HEK293T (cell line): ENCODE measurements around the gene TSKU.

ENCODE experiments used
- ARNT ChIP-seq: fragments of 450-650 bp; IDR thresholded peaks from 2 replicates; pipeline ENCODE4 v1.6.1; 2017; ENCODE audit warnings: mild to moderate bottlenecking
- ELF4 ChIP-seq: fragments of 450-650 bp; IDR thresholded peaks from 2 replicates; pipeline ENCODE4 v1.6.1; 2017; ENCODE audit warnings: antibody characterized with exemption
- FOXA1 ChIP-seq: fragments of 450-650 bp; IDR thresholded peaks from 2 replicates; pipeline ENCODE4 v1.6.1; 2016; ENCODE audit warnings: mild to moderate bottlenecking
- FOXK2 ChIP-seq: fragments of 450-650 bp; IDR thresholded peaks from 2 replicates; pipeline ENCODE4 v1.6.1; 2016; ENCODE audit warnings: mild to moderate bottlenecking
- L3MBTL2 ChIP-seq: fragments of 450-650 bp; conservative IDR thresholded peaks from 2 replicates; pipeline ENCODE4 v1.6.1; 2016; ENCODE audit warnings: mild to moderate bottlenecking
- LEF1 ChIP-seq: fragments of 450-650 bp; IDR thresholded peaks from 2 replicates; pipeline ENCODE4 v1.6.1; 2017; ENCODE audit warnings: mild to moderate bottlenecking, borderline replicate concordance
- NFRKB ChIP-seq: fragments of 450-650 bp; IDR thresholded peaks from 2 replicates; pipeline ENCODE4 v1.6.1; 2016; ENCODE audit warnings: mild to moderate bottlenecking, moderate library complexity
- SP1 ChIP-seq: fragments of 450-650 bp; IDR thresholded peaks from 2 replicates; pipeline ENCODE4 v1.6.1; 2017
- SUZ12 ChIP-seq: fragments of 450-650 bp; IDR thresholded peaks from 2 replicates; pipeline ENCODE4 v1.6.1; 2016; ENCODE audit warnings: mild to moderate bottlenecking
- TARDBP ChIP-seq: fragments of 450-650 bp; IDR thresholded peaks from 2 replicates; pipeline ENCODE4 v1.6.1; 2016
- ZNF384 ChIP-seq: fragments of 450-650 bp; IDR thresholded peaks from 2 replicates; pipeline ENCODE4 v1.6.1; 2016
- TF ChIP-seq, protein P1 (sequence below): fragments of 450-650 bp; IDR thresholded peaks from 2 replicates; pipeline ENCODE4 v1.6.1; 2016

DNA sequence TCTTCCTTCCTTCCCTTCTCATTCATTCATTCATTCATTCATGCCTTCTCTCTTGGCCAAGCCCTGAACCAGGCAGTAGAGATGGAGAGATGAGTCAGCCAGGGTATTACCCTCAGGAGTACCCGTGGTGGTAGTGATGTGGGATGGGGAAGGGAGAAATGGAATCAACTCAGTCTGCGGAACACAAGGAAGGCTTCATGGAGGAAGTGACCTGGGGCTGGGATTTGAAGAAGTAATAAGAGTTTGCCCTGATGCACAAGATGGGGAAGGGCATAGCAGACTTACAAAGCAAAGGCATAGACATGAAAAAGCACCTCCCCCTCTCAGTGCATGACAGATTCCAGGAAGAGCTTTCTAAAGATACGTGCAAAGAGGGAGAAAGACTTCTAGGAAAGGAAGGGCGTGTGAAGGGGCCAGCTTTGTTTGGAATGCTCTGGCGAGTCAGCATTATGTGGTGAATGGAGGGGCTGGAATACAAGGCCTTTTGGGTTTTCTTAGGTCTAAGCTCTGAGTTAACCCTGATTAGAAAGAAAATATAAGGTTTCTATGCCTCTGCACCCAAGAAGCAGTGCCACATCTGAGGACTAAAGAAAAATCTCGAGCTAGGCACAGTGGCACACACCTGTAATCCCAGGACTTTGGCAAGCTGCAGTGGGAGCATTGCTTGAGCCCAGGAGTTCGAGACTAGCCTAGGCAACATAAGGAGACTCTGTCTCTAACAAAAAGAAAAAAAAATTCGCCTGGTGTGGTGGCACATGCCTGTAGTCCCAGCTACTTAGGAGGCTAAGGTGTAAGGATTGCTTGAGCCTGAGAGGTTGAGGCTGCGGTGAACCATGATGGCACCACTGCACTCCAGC, 41.2 kb downstream of the TSKU start:
- no peak for TF ChIP-seq TARDBP
- no peak for TF ChIP-seq ELF4
- TF ChIP-seq LEF1, result no peak
- TF ChIP-seq L3MBTL2, result no peak
- no peak for TF ChIP-seq SP1
- no peak for TF ChIP-seq ARNT
- no peak for TF ChIP-seq SUZ12
- no peak for TF ChIP-seq FOXK2
- no peak for TF ChIP-seq NFRKB
- no peak for TF ChIP-seq FOXA1
- TF ChIP-seq, protein P1, sequence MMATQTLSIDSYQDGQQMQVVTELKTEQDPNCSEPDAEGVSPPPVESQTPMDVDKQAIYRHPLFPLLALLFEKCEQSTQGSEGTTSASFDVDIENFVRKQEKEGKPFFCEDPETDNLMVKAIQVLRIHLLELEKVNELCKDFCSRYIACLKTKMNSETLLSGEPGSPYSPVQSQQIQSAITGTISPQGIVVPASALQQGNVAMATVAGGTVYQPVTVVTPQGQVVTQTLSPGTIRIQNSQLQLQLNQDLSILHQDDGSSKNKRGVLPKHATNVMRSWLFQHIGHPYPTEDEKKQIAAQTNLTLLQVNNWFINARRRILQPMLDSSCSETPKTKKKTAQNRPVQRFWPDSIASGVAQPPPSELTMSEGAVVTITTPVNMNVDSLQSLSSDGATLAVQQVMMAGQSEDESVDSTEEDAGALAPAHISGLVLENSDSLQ, result no peak
- TF ChIP-seq ZNF384, result no peak
